WTC11 (cell line): ENCODE measurements around the gene FYN.

Source experiments
- ATF1 ChIP-seq: sonication (generic); formaldehyde crosslinking; IDR thresholded peaks from 2 replicates; pipeline ENCODE4 v1.8.1; 2023; ENCODE audit warnings: mild to moderate bottlenecking, moderate library complexity, missing genetic modification reagents
- ETV6 ChIP-seq: sonication (generic); formaldehyde crosslinking; IDR thresholded peaks from 2 replicates; pipeline ENCODE4 v1.8.1; 2022; ENCODE audit warnings: mild to moderate bottlenecking, missing genetic modification reagents
- FOXJ3 ChIP-seq: sonication (generic); formaldehyde crosslinking; IDR thresholded peaks from 2 replicates; pipeline ENCODE4 v1.9.0; 2021; ENCODE audit warnings: missing genetic modification reagents, mild to moderate bottlenecking, borderline replicate concordance
- FOXP1 ChIP-seq: sonication (generic); formaldehyde crosslinking; IDR thresholded peaks from 2 replicates; pipeline ENCODE4 v1.8.0; 2022; ENCODE audit warnings: missing genetic modification reagents, mild to moderate bottlenecking, moderate library complexity, borderline replicate concordance
- JUN ChIP-seq: sonication (generic); formaldehyde crosslinking; IDR thresholded peaks from 2 replicates; pipeline ENCODE4 v1.8.0; 2023; ENCODE audit warnings: mild to moderate bottlenecking, missing genetic modification reagents
- MYBL2 ChIP-seq: sonication (generic); formaldehyde crosslinking; IDR thresholded peaks from 2 replicates; pipeline ENCODE4 v1.8.1; 2023; ENCODE audit warnings: mild to moderate bottlenecking, moderate library complexity, missing genetic modification reagents
- SMAD3 ChIP-seq: sonication (generic); formaldehyde crosslinking; IDR thresholded peaks from 2 replicates; pipeline ENCODE4 v1.8.0; 2022; ENCODE audit warnings: missing genetic modification reagents, mild to moderate bottlenecking, borderline replicate concordance
- SP1 ChIP-seq: sonication (generic); formaldehyde crosslinking; conservative IDR thresholded peaks from 2 replicates; pipeline ENCODE4 v1.8.1; 2022; ENCODE audit warnings: missing genetic modification reagents
- ZBTB21 ChIP-seq: sonication (generic); formaldehyde crosslinking; IDR thresholded peaks from 2 replicates; pipeline ENCODE4 v1.8.1; 2023; ENCODE audit warnings: mild to moderate bottlenecking, missing genetic modification reagents, borderline replicate concordance
- TF ChIP-seq, protein P1 (sequence below): sonication (generic); formaldehyde crosslinking; IDR thresholded peaks from 2 replicates; pipeline ENCODE4 v1.8.1; 2023; ENCODE audit warnings: mild to moderate bottlenecking, missing genetic modification reagents, moderate library complexity
- TF ChIP-seq, protein P2 (sequence below): sonication (generic); formaldehyde crosslinking; IDR thresholded peaks from 2 replicates; pipeline ENCODE4 v1.8.1; 2022; ENCODE audit warnings: low read depth, mild to moderate bottlenecking, moderate library complexity, missing genetic modification reagents, borderline replicate concordance
- TF ChIP-seq, protein P3 (sequence below): fragments of 200-600 bp; IDR thresholded peaks from 2 replicates; pipeline ENCODE4 v1.8.0; 2022; ENCODE audit warnings: antibody characterized with exemption
- TF ChIP-seq, protein P4 (sequence below): sonication (generic); formaldehyde crosslinking; conservative IDR thresholded peaks from 2 replicates; pipeline ENCODE4 v1.8.1; 2022; ENCODE audit warnings: mild to moderate bottlenecking, missing genetic modification reagents
- TF ChIP-seq, protein P5 (sequence below): sonication (generic); formaldehyde crosslinking; IDR thresholded peaks from 2 replicates; pipeline ENCODE4 v1.8.1; 2023; ENCODE audit warnings: mild to moderate bottlenecking, missing genetic modification reagents

DNA sequence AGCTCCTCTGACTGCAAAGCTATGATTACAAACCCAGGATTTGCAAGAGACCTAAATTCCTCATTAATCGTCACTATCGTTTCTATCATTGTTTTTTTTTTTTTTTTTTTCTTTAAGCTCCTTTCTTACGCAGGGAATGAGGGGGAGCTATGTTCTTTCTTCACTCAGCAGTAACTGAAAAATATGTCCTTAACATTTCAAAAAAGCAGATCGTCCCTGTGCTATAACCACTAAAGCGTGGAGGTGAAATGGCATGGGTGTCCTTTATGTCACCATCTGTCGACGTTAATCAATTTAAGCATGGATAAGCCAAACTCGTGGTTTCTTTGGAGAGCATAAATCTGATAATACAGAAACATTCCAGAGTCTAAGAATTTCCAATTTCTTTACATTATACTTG, 199.7 kb downstream of the FYN start:
- TF ChIP-seq, protein P1, sequence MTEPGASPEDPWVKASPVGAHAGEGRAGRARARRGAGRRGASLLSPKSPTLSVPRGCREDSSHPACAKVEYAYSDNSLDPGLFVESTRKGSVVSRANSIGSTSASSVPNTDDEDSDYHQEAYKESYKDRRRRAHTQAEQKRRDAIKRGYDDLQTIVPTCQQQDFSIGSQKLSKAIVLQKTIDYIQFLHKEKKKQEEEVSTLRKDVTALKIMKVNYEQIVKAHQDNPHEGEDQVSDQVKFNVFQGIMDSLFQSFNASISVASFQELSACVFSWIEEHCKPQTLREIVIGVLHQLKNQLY (CRISPR knock-in tag), result no peak
- no peak for TF ChIP-seq ATF1 (CRISPR knock-in tag)
- TF ChIP-seq, protein P2, sequence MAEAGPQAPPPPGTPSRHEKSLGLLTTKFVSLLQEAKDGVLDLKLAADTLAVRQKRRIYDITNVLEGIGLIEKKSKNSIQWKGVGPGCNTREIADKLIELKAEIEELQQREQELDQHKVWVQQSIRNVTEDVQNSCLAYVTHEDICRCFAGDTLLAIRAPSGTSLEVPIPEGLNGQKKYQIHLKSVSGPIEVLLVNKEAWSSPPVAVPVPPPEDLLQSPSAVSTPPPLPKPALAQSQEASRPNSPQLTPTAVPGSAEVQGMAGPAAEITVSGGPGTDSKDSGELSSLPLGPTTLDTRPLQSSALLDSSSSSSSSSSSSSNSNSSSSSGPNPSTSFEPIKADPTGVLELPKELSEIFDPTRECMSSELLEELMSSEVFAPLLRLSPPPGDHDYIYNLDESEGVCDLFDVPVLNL, result no peak
- no peak for TF ChIP-seq FOXJ3 (CRISPR knock-in tag)
- no peak for TF ChIP-seq SP1 (CRISPR knock-in tag)
- TF ChIP-seq, protein P3, sequence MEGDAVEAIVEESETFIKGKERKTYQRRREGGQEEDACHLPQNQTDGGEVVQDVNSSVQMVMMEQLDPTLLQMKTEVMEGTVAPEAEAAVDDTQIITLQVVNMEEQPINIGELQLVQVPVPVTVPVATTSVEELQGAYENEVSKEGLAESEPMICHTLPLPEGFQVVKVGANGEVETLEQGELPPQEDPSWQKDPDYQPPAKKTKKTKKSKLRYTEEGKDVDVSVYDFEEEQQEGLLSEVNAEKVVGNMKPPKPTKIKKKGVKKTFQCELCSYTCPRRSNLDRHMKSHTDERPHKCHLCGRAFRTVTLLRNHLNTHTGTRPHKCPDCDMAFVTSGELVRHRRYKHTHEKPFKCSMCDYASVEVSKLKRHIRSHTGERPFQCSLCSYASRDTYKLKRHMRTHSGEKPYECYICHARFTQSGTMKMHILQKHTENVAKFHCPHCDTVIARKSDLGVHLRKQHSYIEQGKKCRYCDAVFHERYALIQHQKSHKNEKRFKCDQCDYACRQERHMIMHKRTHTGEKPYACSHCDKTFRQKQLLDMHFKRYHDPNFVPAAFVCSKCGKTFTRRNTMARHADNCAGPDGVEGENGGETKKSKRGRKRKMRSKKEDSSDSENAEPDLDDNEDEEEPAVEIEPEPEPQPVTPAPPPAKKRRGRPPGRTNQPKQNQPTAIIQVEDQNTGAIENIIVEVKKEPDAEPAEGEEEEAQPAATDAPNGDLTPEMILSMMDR, result no peak
- TF ChIP-seq, protein P4, sequence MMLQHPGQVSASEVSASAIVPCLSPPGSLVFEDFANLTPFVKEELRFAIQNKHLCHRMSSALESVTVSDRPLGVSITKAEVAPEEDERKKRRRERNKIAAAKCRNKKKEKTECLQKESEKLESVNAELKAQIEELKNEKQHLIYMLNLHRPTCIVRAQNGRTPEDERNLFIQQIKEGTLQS (CRISPR knock-in tag), result no peak
- TF ChIP-seq, protein P5, sequence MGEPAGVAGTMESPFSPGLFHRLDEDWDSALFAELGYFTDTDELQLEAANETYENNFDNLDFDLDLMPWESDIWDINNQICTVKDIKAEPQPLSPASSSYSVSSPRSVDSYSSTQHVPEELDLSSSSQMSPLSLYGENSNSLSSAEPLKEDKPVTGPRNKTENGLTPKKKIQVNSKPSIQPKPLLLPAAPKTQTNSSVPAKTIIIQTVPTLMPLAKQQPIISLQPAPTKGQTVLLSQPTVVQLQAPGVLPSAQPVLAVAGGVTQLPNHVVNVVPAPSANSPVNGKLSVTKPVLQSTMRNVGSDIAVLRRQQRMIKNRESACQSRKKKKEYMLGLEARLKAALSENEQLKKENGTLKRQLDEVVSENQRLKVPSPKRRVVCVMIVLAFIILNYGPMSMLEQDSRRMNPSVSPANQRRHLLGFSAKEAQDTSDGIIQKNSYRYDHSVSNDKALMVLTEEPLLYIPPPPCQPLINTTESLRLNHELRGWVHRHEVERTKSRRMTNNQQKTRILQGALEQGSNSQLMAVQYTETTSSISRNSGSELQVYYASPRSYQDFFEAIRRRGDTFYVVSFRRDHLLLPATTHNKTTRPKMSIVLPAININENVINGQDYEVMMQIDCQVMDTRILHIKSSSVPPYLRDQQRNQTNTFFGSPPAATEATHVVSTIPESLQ, result no peak
- TF ChIP-seq SMAD3, result no peak
- no peak for TF ChIP-seq ZBTB21 (CRISPR knock-in tag)
- TF ChIP-seq JUN, result no peak
- TF ChIP-seq FOXP1 (CRISPR knock-in tag), result no peak
- TF ChIP-seq ETV6 (CRISPR knock-in tag), result no peak
- TF ChIP-seq MYBL2 (CRISPR knock-in tag), result no peak
